ENCODE measurements around the gene ZNF260. TPM values are rescaled to one million over a fixed set of nuclear protein-coding genes. Genes with fewer than 3 reads are reported as not detected.

The ZNF260 gene
- total RNA-seq: 18.1 and 20.3 TPM in 2 replicates

DNA sequence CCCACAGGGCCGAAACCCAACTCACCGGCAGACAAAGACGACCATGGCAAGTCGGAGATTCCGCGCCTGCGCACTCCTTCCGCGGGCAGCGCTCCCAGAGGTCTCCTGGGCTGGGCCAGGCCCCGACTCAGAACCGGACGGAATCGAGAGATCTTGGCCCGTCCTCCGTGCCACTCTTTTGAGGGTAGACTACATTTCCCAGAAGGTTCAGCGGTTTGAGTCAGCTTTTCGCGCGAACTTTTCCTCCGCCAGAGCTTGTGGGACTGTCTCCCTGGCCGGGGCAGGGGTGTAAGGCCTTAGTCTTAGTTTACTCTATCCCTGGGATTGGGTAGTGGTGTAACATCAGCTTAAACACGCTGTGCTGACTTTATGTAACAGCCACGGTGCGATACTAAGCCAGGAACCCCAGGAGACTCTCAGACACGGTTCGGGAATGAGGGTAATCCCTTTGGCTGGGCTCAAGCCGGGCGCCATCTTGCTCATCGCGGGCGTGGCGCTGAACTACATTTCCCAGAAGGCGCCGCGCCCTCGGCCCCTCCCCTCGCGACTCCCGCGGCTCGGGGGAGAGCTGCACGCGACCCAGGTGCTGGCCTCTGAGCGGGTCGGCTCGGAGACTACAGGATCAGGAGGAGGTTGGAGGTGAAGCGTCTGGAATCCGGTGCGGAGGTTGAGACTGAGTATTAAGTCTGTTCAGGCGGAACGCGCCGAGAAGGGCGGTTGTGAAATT lies at the start of gene ZNF260:
Gene ZNF260 (minus strand): TSS at position 78 of the 727 bp plus-strand sequence. CDS start 13,033 bp downstream, outside the sequence.

DNA sequence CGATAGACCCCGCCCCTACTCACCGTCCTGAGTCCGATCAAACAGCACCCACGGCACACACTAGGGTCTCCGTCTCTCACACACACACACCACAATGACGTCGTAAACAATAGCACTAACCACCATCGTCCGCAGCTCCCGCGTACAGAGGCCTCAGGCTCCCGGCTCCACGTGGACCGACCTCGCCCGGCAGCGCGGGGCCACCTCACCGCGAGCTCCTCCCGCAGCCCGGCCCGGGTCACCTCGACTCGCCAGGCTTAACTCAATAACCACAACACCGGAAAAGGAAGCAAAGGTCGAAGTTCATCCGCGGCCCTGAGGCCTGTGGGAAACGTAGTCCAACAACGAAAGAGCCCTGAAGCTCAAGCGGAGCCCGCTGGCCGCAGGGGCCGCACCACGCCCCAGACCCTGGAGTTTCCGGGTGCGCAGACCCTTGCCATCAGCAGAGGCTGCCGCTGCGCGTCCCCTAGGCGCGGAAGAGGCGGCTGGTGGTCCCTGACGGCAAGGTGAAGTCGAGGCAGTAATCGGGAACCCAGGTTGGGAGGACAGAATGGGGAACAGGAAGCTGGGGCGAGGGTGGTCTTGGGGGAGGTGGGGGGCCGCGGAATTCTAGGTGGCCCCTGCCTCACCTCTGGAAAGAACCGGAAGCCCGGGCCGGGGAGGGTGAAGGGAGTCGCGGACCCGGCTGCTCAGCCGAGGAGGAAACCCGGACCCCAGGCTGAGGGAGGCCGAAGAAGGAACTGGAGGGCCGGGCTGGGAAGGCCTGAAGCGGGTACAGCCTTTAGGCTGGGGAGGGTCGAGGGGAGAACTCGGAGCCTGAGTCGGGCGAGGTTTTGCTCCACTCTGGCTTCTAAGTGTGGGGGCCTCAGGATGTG lies 45.2 kb upstream of the ZNF260 start, which contains the start of gene ZNF529:
Gene ZNF529 (minus strand): TSS at position 273 of the 875 bp plus-strand sequence. CDS start 946 bp downstream, outside the sequence.

DNA sequence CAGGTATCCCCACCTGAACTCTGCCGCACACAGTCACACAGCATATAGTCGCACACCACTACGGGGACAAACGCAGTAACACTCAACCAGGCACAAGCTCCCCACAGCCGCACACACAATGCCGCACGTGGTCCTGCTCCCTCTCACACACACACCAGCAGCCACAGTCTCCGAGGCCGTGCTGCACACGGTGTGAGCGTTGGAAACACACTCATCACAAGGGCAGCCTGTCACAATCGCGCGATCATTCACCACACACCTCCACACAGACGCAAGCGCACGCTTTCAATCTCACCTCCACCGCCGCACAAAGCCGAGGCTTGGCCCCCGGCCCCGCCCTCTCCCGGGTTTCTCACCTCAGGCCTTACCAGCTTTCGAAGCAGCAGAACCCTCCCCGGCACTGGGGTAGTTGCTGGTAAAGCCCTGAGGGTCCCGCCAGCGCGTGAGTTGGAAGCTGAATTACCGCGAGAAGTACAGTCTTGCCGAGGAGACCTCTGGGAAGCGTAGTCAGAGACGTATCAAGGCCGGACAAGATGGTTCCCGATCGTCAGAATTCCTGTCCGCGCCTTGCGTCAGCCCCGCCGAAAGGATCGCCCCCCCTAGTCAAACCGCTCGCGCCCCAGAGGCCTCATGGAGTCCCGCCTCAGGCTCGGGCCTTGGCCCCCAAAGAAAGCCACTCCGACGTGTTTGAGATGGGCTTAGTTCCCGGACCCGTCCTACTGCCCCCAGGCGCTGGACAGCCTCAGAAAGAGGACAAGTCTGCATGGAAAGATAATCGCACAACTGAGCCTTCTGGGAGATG lies 38.8 kb downstream of the ZNF260 start, which contains the start of gene ZNF566:
Gene ZNF566 (minus strand): TSS at position 444 of the 802 bp plus-strand sequence. CDS start 13,004 bp downstream, outside the sequence.

Other genes with a start within 250 kb of the ZNF260 start
- 2.0 and 3.4 TPM in 2 replicates for gene ZFP14, start 149.1 kb downstream of the ZNF260 start, total RNA-seq
- 4.6 and 4.9 TPM in 2 replicates for gene ZFP82, start 109.6 kb downstream of the ZNF260 start, total RNA-seq
- 8.2 and 9.1 TPM in 2 replicates for gene ZNF566, start 38.7 kb downstream of the ZNF260 start, total RNA-seq
- 7.2 and 7.5 TPM in 2 replicates for gene ZNF529, start 45.0 kb upstream of the ZNF260 start, total RNA-seq
- gene ZNF382, start 77.0 kb upstream of the ZNF260 start, total RNA-seq: 7.3 and 7.5 TPM in 2 replicates
- 4.6 and 7.2 TPM in 2 replicates for gene ZNF461, start 138.6 kb upstream of the ZNF260 start, total RNA-seq
- 5.6 and 7.6 TPM in 2 replicates for gene ZNF567, start 159.3 kb upstream of the ZNF260 start, total RNA-seq
- 4.9 and 6.5 TPM in 2 replicates for gene ZNF850, start 244.5 kb upstream of the ZNF260 start, total RNA-seq